Motor neuron (in vitro differentiated cells): ENCODE data around the gene SLC24A5. TPM values are rescaled to one million over a fixed set of nuclear protein-coding genes. Genes with fewer than 3 reads are reported as not detected.

Experiments
- ATAC-seq, 8 experiments: fragments of 200-7000 bp; cut with Tn5 transposase; replicated peaks in 6 of 8; 2 replicates each; pipeline ENCODE4 v1.8.0; 2021; ENCODE audit warnings: mild to moderate bottlenecking in 8 of 8, moderate library complexity in 8 of 8
- H3K27ac ChIP-seq, 2 donors: fragments of 250-450 bp; sonication (Bioruptor Pico); 2 replicates each; pipeline ENCODE4 v1.9.0; 2021; ENCODE audit warnings: antibody characterized with exemption in 2 of 2, mild to moderate bottlenecking in 2 of 2, moderate library complexity in 1 of 2
- H3K4me1 ChIP-seq, 2 donors: fragments of 250-450 bp; sonication (Bioruptor Pico); replicated peaks in 1 of 2; 2 replicates each; pipeline ENCODE4 v1.6.1; 2021; ENCODE audit warnings: antibody characterized with exemption in 2 of 2, mild to moderate bottlenecking in 2 of 2, moderate library complexity in 1 of 2
- H3K4me3 ChIP-seq, 5 donors: fragments of 250-450 bp; sonication (Bioruptor Pico); 2 replicates each; pipeline ENCODE4 v1.9.0; 2021; ENCODE audit warnings: antibody characterized with exemption in 5 of 5, mild to moderate bottlenecking in 5 of 5, moderate library complexity in 4 of 5
- WGBS, 10 experiments: fragments of 450-650 bp; shearing (Covaris generic); methylation state at CpG; one replicate each; pipeline ENCODE4 v1.0.0; 2022; 5-methylcytosine and 5-hydroxymethylcytosine counted together
- in situ Hi-C, 9 experiments: fragments of 400-800 bp; cut with MboI; loops; one replicate each; pipeline ENCODE4 v1.15.0; 2021; ENCODE audit warnings: low sequenced_read_pairs in 9 of 9, low pct_unique_long_range_greater_than_20kb in 2 of 9; ENCODE audit not compliant: unreplicated experiment in 9 of 9
- total RNA-seq, 8 experiments: library from RNA; unstranded; fragments of 300-600 nt; gene quantifications; 2 replicates each; pipeline versions ENCODE4 v1.2.3 to v1.2.4, GENCODE V29; 2022

The SLC24A5 gene
- total RNA-seq, 8 experiments from 2014 or later, result 0.08 to 1.4 (median 0.27) TPM; not detected in 2

- peaks cover 6 to 18% of the 10 kb centered on the region in 2 donors for H3K4me1 ChIP-seq
- H3K27ac ChIP-seq, result no peak overlapping the region
- in situ Hi-C loops, result no loop called here
- no peak overlapping the region for H3K4me3 ChIP-seq
- no peak for ATAC-seq
- 19 to 100% (median 55%) methylated on average over 1 to 3 of the region's 3 CpGs; no CpG with 5 or more reads in 3 of the 10 experiments for WGBS, 10 experiments
Measured at GRCh38 chr15:48090666-48091065, 30.1 kb upstream of the SLC24A5 start.

GRCh38 chr15:48091522-48091921 is 29.3 kb upstream of the SLC24A5 start:
- no peak overlapping the region for H3K4me3 ChIP-seq
- ATAC-seq, result peak in 3 of 8 experiments; percentile 29 to 96 (median 83)
- in situ Hi-C loops, result no loop called here
- H3K4me1 ChIP-seq, result peaks cover 6 to 18% of the 10 kb centered on the region in 2 donors
- 18 to 95% (median 69%) methylated on average over 2 to 4 of the region's 4 CpGs; no CpG with 5 or more reads in 3 of the 10 experiments for WGBS, 10 experiments
- no peak overlapping the region for H3K27ac ChIP-seq

- no peak overlapping the region for H3K27ac ChIP-seq
- H3K4me1 ChIP-seq, result peaks cover 4 to 6% of the 10 kb centered on the region in 2 donors
- in situ Hi-C loops, result no loop called here
- H3K4me3 ChIP-seq, result no peak overlapping the region
- 0 to 100% (median 66%) methylated on average over 1 to 4 of the region's 4 CpGs; no CpG with 5 or more reads in 1 of the 10 experiments for WGBS, 10 experiments
- ATAC-seq, result peak in 2 of 8 experiments; percentile 13 to 45
Measured at GRCh38 chr15:48096355-48096786, 24.4 kb upstream of the SLC24A5 start.

- H3K27ac ChIP-seq, result no peak overlapping the region
- WGBS, 10 experiments, result 0 to 100% (median 60%) methylated on average over 1 to 2 of the region's 2 CpGs; no CpG with 5 or more reads in 1 of the 10 experiments
- peak in 7 of 8 experiments; percentile 32 to 97 (median 75) for ATAC-seq
- H3K4me1 ChIP-seq, result peaks cover 4 to 6% of the 10 kb centered on the region in 2 donors
- in situ Hi-C loops, result no loop called here
- no peak overlapping the region for H3K4me3 ChIP-seq
Measured at GRCh38 chr15:48096813-48097212, 24.0 kb upstream of the SLC24A5 start.

GRCh38 chr15:48097264-48097663 is 23.5 kb upstream of the SLC24A5 start:
- H3K4me1 ChIP-seq, result peaks cover 4 to 6% of the 10 kb centered on the region in 2 donors
- ATAC-seq, result no peak
- WGBS, 10 experiments, result 72 to 100% (median 83%) methylated on average over 2 of the region's 2 CpGs; no CpG with 5 or more reads in 3 of the 10 experiments
- in situ Hi-C loops, result no loop called here
- no peak overlapping the region for H3K4me3 ChIP-seq
- no peak overlapping the region for H3K27ac ChIP-seq

GRCh38 chr15:48101376-48101961 is 19.3 kb upstream of the SLC24A5 start:
- 10 to 84% (median 43%) methylated on average over 1 to 6 of the region's 6 CpGs; no CpG with 5 or more reads in 1 of the 10 experiments for WGBS, 10 experiments
- Histone ChIP-seq H3K4me1 (no peaks in the 10 kb centered on the region), H3K4me3 (no peak overlapping the region), H3K27ac (no peak overlapping the region)
- no peak for ATAC-seq
- in situ Hi-C loops, result no loop called here

- in situ Hi-C loops, result no loop called here
- ATAC-seq, result no peak
- WGBS, 10 experiments, result 40 to 100% (median 88%) methylated on average over 1 to 6 of the region's 6 CpGs
- Histone ChIP-seq H3K27ac (no peak overlapping the region), H3K4me3 (no peak overlapping the region), H3K4me1 (no peaks in the 10 kb centered on the region)
Measured at GRCh38 chr15:48102167-48102566, 18.6 kb upstream of the SLC24A5 start.

GRCh38 chr15:48103647-48104046 is 17.1 kb upstream of the SLC24A5 start:
- Histone ChIP-seq H3K27ac (no peak overlapping the region), H3K4me3 (no peak overlapping the region), H3K4me1 (no peaks in the 10 kb centered on the region)
- no peak for ATAC-seq
- in situ Hi-C loops, result no loop called here
- WGBS, 10 experiments, result 31 to 100% (median 96%) methylated on average over 1 to 5 of the region's 5 CpGs; no CpG with 5 or more reads in 3 of the 10 experiments

GRCh38 chr15:48105936-48106335 is 14.9 kb upstream of the SLC24A5 start:
- peak in 1 of 8 experiments; percentile 81 for ATAC-seq
- in situ Hi-C loops, result no loop called here
- 0 to 100% (median 20%) methylated on average over 1 to 2 of the region's 2 CpGs; no CpG with 5 or more reads in 2 of the 10 experiments for WGBS, 10 experiments
- no peak overlapping the region for H3K4me3 ChIP-seq
- H3K27ac ChIP-seq, result no peak overlapping the region
- H3K4me1 ChIP-seq, result peaks cover 2 to 6% of the 10 kb centered on the region in 2 donors

GRCh38 chr15:48109212-48109611 is 11.6 kb upstream of the SLC24A5 start:
- WGBS, 10 experiments, result 25 to 100% (median 79%) methylated on average over 1 to 4 of the region's 4 CpGs; no CpG with 5 or more reads in 1 of the 10 experiments
- in situ Hi-C loops, result no loop called here

GRCh38 chr15:48109856-48110531 is 10.8 kb upstream of the SLC24A5 start:
- in situ Hi-C loops, result no loop called here
- peaks cover 2 to 7% of the 10 kb centered on the region in 2 donors for H3K4me1 ChIP-seq
- 28 to 100% (median 81%) methylated on average over 1 to 3 of the region's 5 CpGs; no CpG with 5 or more reads in 4 of the 10 experiments for WGBS, 10 experiments
- ATAC-seq, result no peak
- H3K4me3 ChIP-seq, result no peak overlapping the region
- H3K27ac ChIP-seq, result no peak overlapping the region

More at GRCh38 chr15:48109212-48109611, 11.6 kb upstream of the SLC24A5 start:
- no peak overlapping the region for H3K4me3 ChIP-seq
- H3K4me1 ChIP-seq, result peaks cover 2 to 7% of the 10 kb centered on the region in 2 donors
- no peak overlapping the region for H3K27ac ChIP-seq
- no peak for ATAC-seq

GRCh38 chr15:48112242-48112641 is 8.5 kb upstream of the SLC24A5 start:
- H3K4me1 ChIP-seq, result peaks cover 2 to 7% of the 10 kb centered on the region in 2 donors
- in situ Hi-C loops, result no loop called here
- no peak overlapping the region for H3K27ac ChIP-seq
- WGBS, 10 experiments, result 0 to 44% (median 38%) methylated on average over 1 to 4 of the region's 6 CpGs; no CpG with 5 or more reads in 3 of the 10 experiments
- ATAC-seq, result peak in 6 of 8 experiments; percentile 66 to 96 (median 76)
- no peak overlapping the region for H3K4me3 ChIP-seq

- Histone ChIP-seq H3K4me3 (no peak overlapping the region), H3K4me1 (peaks cover 0 to 11% of the 10 kb centered on the region in 2 donors), H3K27ac (no peak overlapping the region)
- in situ Hi-C loops, result no loop called here
- 20 to 100% (median 76%) methylated on average over 2 to 5 of the region's 5 CpGs; no CpG with 5 or more reads in 1 of the 10 experiments for WGBS, 10 experiments
- ATAC-seq, result no peak
Measured at GRCh38 chr15:48119277-48119676, 1.5 kb upstream of the SLC24A5 start.
